Rectal smooth muscle tissue (tissue), 1 donor: ENCODE results near the gene OR51G2.

ENCODE experiments used
- H3K27ac ChIP-seq: one replicate; pipeline ENCODE4 v1.7.0; 2013; ENCODE audit warnings: low read depth, low read length, inconsistent platforms
- H3K27me3 ChIP-seq: one replicate; pipeline ENCODE4 v1.7.0; 2013; ENCODE audit warnings: low read length; ENCODE audit not compliant: control insufficient read depth, insufficient read depth
- H3K36me3 ChIP-seq: one replicate; pipeline ENCODE4 v1.7.0; 2013; ENCODE audit warnings: low read length; ENCODE audit not compliant: control insufficient read depth, insufficient read depth
- H3K4me1 ChIP-seq: one replicate; pipeline ENCODE4 v1.7.0; 2013; ENCODE audit warnings: low read length; ENCODE audit not compliant: control insufficient read depth, insufficient read depth
- H3K4me3 ChIP-seq: one replicate; pipeline ENCODE4 v1.7.0; 2013; ENCODE audit warnings: low read length
- H3K9ac ChIP-seq: one replicate; pipeline ENCODE4 v1.7.0; 2013; ENCODE audit warnings: low read length

The OR51G2 gene

GRCh38 chr11:4903484-4903883, 15.7 kb downstream of the OR51G2 start, which contains the start of gene OR51A7:
OR51A7 (plus strand) TSS chr11:4903783; CDS start chr11:4907370, 3,587 bp downstream.
- no peak within 1 kb of the TSS for H3K9ac ChIP-seq
- H3K36me3 ChIP-seq, result no peaks in the 10 kb centered on the region
- H3K27ac ChIP-seq, result no peak within 1 kb of the TSS
- H3K4me3 ChIP-seq, result no peak within 1 kb of the TSS
- H3K27me3 ChIP-seq, result no peaks in the 10 kb centered on the region
- no peaks in the 10 kb centered on the region for H3K4me1 ChIP-seq

GRCh38 chr11:4891996-4892640, 27.0 kb downstream of the OR51G2 start:
- Histone ChIP-seq H3K27ac (no peak overlapping the region), H3K4me3 (no peak overlapping the region), H3K36me3 (no peaks in the 10 kb centered on the region), H3K27me3 (no peaks in the 10 kb centered on the region), H3K9ac (no peak overlapping the region), H3K4me1 (no peaks in the 10 kb centered on the region)

- no peak overlapping the region for H3K9ac ChIP-seq
- no peaks in the 10 kb centered on the region for H3K27me3 ChIP-seq
Measured at GRCh38 chr11:4890279-4890678, 28.9 kb downstream of the OR51G2 start.

GRCh38 chr11:4887591-4887990, 31.6 kb downstream of the OR51G2 start:
- Histone ChIP-seq H3K4me3 (no peak overlapping the region), H3K9ac (no peak overlapping the region), H3K27ac (no peak overlapping the region), H3K27me3 (no peaks in the 10 kb centered on the region), H3K4me1 (no peaks in the 10 kb centered on the region), H3K36me3 (no peaks in the 10 kb centered on the region)

More at GRCh38 chr11:4890279-4890678, 28.9 kb downstream of the OR51G2 start:
- Histone ChIP-seq H3K4me3 (no peak overlapping the region), H3K4me1 (no peaks in the 10 kb centered on the region), H3K36me3 (no peaks in the 10 kb centered on the region), H3K27ac (no peak overlapping the region)

- Histone ChIP-seq H3K4me3 (no peak overlapping the region), H3K27ac (no peak overlapping the region), H3K4me1 (no peaks in the 10 kb centered on the region), H3K27me3 (no peaks in the 10 kb centered on the region), H3K9ac (no peak overlapping the region), H3K36me3 (no peaks in the 10 kb centered on the region)
Measured at GRCh38 chr11:4886186-4886585, 33.0 kb downstream of the OR51G2 start.

- Histone ChIP-seq H3K27me3 (no peaks in the 10 kb centered on the region), H3K27ac (no peak overlapping the region), H3K4me1 (no peaks in the 10 kb centered on the region), H3K9ac (no peak overlapping the region), H3K4me3 (no peak overlapping the region), H3K36me3 (no peaks in the 10 kb centered on the region)
Measured at GRCh38 chr11:4884361-4884760, 34.8 kb downstream of the OR51G2 start.

- Histone ChIP-seq H3K4me1 (no peaks in the 10 kb centered on the region), H3K27me3 (no peaks in the 10 kb centered on the region), H3K27ac (no peak overlapping the region), H3K4me3 (no peak overlapping the region), H3K9ac (no peak overlapping the region), H3K36me3 (no peaks in the 10 kb centered on the region)
Measured at GRCh38 chr11:4882543-4882942, 36.6 kb downstream of the OR51G2 start.

GRCh38 chr11:4881860-4882500, 37.2 kb downstream of the OR51G2 start, which contains the start of gene OR51T1:
OR51T1 (plus strand) TSS chr11:4881900; CDS start chr11:4881900, 0 bp downstream.
- Histone ChIP-seq H3K4me3 (no peak within 1 kb of the TSS), H3K27ac (no peak within 1 kb of the TSS), H3K4me1 (no peaks in the 10 kb centered on the region), H3K36me3 (no peaks in the 10 kb centered on the region), H3K9ac (no peak within 1 kb of the TSS), H3K27me3 (no peaks in the 10 kb centered on the region)

GRCh38 chr11:4881188-4881587, 38.0 kb downstream of the OR51G2 start:
- Histone ChIP-seq H3K36me3 (no peaks in the 10 kb centered on the region), H3K4me1 (no peaks in the 10 kb centered on the region), H3K27me3 (no peaks in the 10 kb centered on the region), H3K9ac (no peak overlapping the region), H3K27ac (no peak overlapping the region), H3K4me3 (no peak overlapping the region)

GRCh38 chr11:4865855-4866254, 53.3 kb downstream of the OR51G2 start:
- no peaks in the 10 kb centered on the region for H3K36me3 ChIP-seq
- no peak overlapping the region for H3K9ac ChIP-seq
- H3K4me1 ChIP-seq, result no peaks in the 10 kb centered on the region

GRCh38 chr11:4863876-4864275, 55.3 kb downstream of the OR51G2 start:
- Histone ChIP-seq H3K4me3 (no peak overlapping the region), H3K27ac (no peak overlapping the region), H3K27me3 (no peaks in the 10 kb centered on the region), H3K36me3 (no peaks in the 10 kb centered on the region), H3K9ac (no peak overlapping the region), H3K4me1 (no peaks in the 10 kb centered on the region)

More at GRCh38 chr11:4865855-4866254, 53.3 kb downstream of the OR51G2 start:
- no peak overlapping the region for H3K4me3 ChIP-seq
- H3K27ac ChIP-seq, result no peak overlapping the region
- H3K27me3 ChIP-seq, result no peaks in the 10 kb centered on the region
